ENCODE data around the gene ENTPD2.

DNA sequence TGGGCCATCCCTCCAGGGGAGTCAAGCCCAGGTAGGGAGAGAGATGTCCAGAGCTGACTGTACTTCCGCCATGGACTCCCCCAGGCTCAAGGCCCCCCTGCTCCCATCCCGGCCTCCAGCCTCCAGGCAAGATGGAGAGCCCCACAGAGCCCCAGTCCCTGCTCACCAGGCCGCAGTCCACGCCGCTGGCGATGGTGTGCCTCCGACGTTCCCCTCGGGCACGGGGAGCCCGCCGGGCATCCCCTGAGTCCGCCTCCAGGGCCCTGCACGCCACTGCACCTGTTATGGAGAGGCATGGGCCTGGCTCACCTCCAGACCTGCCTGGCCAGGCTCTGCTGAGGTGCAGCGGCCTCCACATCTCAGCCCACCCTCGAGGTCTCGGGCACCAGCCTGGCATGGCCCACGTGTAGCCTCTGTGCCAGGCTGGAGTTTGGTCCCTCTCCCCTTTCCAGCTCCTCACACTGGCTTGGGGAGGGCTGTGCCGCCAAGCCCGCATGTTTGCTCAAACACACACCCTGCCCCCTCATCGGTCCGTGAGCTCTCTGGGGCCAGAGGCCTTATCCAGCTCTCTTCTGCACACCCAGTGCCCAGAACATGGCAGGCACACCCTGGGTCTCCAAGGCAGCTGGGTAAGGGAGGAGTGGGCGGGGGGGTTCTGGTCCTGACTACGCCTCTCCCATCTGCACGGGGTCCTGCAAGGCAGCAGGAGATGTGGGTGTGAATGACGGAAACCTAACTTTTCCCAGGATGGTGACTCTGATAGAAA, 12.4 kb upstream of the ENTPD2 start:
- TF ChIP-seq, protein P1, sequence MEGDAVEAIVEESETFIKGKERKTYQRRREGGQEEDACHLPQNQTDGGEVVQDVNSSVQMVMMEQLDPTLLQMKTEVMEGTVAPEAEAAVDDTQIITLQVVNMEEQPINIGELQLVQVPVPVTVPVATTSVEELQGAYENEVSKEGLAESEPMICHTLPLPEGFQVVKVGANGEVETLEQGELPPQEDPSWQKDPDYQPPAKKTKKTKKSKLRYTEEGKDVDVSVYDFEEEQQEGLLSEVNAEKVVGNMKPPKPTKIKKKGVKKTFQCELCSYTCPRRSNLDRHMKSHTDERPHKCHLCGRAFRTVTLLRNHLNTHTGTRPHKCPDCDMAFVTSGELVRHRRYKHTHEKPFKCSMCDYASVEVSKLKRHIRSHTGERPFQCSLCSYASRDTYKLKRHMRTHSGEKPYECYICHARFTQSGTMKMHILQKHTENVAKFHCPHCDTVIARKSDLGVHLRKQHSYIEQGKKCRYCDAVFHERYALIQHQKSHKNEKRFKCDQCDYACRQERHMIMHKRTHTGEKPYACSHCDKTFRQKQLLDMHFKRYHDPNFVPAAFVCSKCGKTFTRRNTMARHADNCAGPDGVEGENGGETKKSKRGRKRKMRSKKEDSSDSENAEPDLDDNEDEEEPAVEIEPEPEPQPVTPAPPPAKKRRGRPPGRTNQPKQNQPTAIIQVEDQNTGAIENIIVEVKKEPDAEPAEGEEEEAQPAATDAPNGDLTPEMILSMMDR (conservative IDR thresholded peaks at IDR 0.05): no peak
- TF ChIP-seq ZFX (IDR thresholded peaks at IDR 0.05): no peak
